Trophoblast cell (in vitro differentiated cells and primary cell): ENCODE data around the gene ERBB2.
"Not testable (repeated sequence)": the region's sequence is repeated elsewhere in the genome, so short reads cannot be mapped to it uniquely, and the experiment has no call there.

Experiments used
- DNase-seq, 2 donors: peaks; one replicate each; pipeline ENCODE4 v3.0.0-alpha.2; 2016
- H2AFZ ChIP-seq: 2 replicates; pipeline ENCODE4 v1.6.1; 2013; ENCODE audit warnings: low read length, moderate library complexity, mild to moderate bottlenecking; ENCODE audit not compliant: insufficient read depth, poor library complexity
- H2AK5ac ChIP-seq: 2 replicates; pipeline ENCODE4 v1.6.1; 2013; ENCODE audit warnings: mild to moderate bottlenecking, low read length
- H2BK120ac ChIP-seq: 2 replicates; pipeline ENCODE4 v1.6.1; 2013; ENCODE audit warnings: low read length, mild to moderate bottlenecking, moderate library complexity; ENCODE audit not compliant: insufficient read depth, poor library complexity
- H2BK12ac ChIP-seq: 2 replicates; pipeline ENCODE4 v1.6.1; 2013; ENCODE audit warnings: mild to moderate bottlenecking, low read length, moderate library complexity
- H2BK5ac ChIP-seq: 2 replicates; pipeline ENCODE4 v1.6.1; 2013; ENCODE audit warnings: low read length, low read depth, moderate library complexity, mild to moderate bottlenecking; ENCODE audit not compliant: poor library complexity
- H3K14ac ChIP-seq: 2 replicates; pipeline ENCODE4 v1.6.1; 2013; ENCODE audit warnings: mild to moderate bottlenecking, low read length
- H3K18ac ChIP-seq: 2 replicates; pipeline ENCODE4 v1.6.1; 2013; ENCODE audit warnings: mild to moderate bottlenecking, low read length
- H3K23ac ChIP-seq: 2 replicates; pipeline ENCODE4 v1.6.1; 2013; ENCODE audit warnings: low read length
- H3K27ac ChIP-seq: 2 replicates; pipeline ENCODE4 v1.5.1; 2013; ENCODE audit warnings: low read depth, mild to moderate bottlenecking, inconsistent platforms, low read length, moderate library complexity
- H3K27me3 ChIP-seq: 2 replicates; pipeline ENCODE4 v1.6.1; 2013; ENCODE audit warnings: inconsistent platforms, mild to moderate bottlenecking, low read length, moderate library complexity; ENCODE audit not compliant: insufficient read depth
- H3K36me3 ChIP-seq, 2 experiments: 1 replicate in 1 of 2; 2 replicates in 1 of 2; pipeline ENCODE4 v1.6.1; 2013; ENCODE audit warnings: low read length in 2 of 2, mild to moderate bottlenecking in 2 of 2, moderate library complexity in 1 of 2; ENCODE audit not compliant: insufficient read depth in 2 of 2, control insufficient read depth in 1 of 2
- H3K4ac ChIP-seq: 2 replicates; pipeline ENCODE4 v1.6.1; 2013; ENCODE audit warnings: low read depth, mild to moderate bottlenecking, low read length, moderate library complexity
- H3K4me1 ChIP-seq, 2 experiments: 1 replicate in 1 of 2; 2 replicates in 1 of 2; pipeline ENCODE4 v1.6.1; 2013; ENCODE audit warnings: low read length in 2 of 2, mild to moderate bottlenecking in 2 of 2, moderate library complexity in 1 of 2; ENCODE audit not compliant: insufficient read depth in 2 of 2, control insufficient read depth in 1 of 2
- H3K4me2 ChIP-seq: 2 replicates; pipeline ENCODE4 v1.6.1; 2013; ENCODE audit warnings: inconsistent platforms, mild to moderate bottlenecking, low read length, moderate library complexity
- H3K4me3 ChIP-seq: 2 replicates; pipeline ENCODE4 v1.5.1; 2013; ENCODE audit warnings: mild to moderate bottlenecking, low read depth, low read length, inconsistent platforms
- H3K79me1 ChIP-seq: one replicate; pipeline ENCODE4 v1.6.1; 2013; ENCODE audit warnings: low read length
- H3K79me2 ChIP-seq: 2 replicates; pipeline ENCODE4 v1.6.1; 2013; ENCODE audit warnings: low read length, mild to moderate bottlenecking; ENCODE audit not compliant: control insufficient read depth, insufficient read depth, poor library complexity
- H3K9ac ChIP-seq: 2 replicates; pipeline ENCODE4 v1.6.1; 2013; ENCODE audit warnings: mild to moderate bottlenecking, low read length
- H3K9me3 ChIP-seq: 2 replicates; pipeline ENCODE4 v1.6.1; 2013; ENCODE audit warnings: low read depth, mild to moderate bottlenecking, control low read depth, inconsistent platforms, low read length; ENCODE audit not compliant: insufficient read depth
- H4K12ac ChIP-seq: 2 replicates; pipeline ENCODE4 v1.6.1; 2013; ENCODE audit warnings: low read depth, mild to moderate bottlenecking, low read length, moderate library complexity
- H4K8ac ChIP-seq: 2 replicates; pipeline ENCODE4 v1.6.1; 2013; ENCODE audit warnings: low read depth, mild to moderate bottlenecking, low read length, moderate library complexity
- H4K91ac ChIP-seq: one replicate; pipeline ENCODE4 v1.6.1; 2013; ENCODE audit warnings: low read depth, mild to moderate bottlenecking, low read length, moderate library complexity
- WGBS: extraction: QIAGEN DNeasy Blood & Tissue Kit; methylation state at CpG from one replicate; pipeline ENCODE4 v1.1.7; 2013; ENCODE audit warnings: missing lambda C conversion rate; ENCODE audit not compliant: insufficient read length, insufficient coverage; ENCODE audit errors: extremely low coverage; 5-methylcytosine and 5-hydroxymethylcytosine counted together

The ERBB2 gene

GRCh38 chr17:39725923-39726322 is 26.1 kb downstream of the ERBB2 start:
- not testable (repeated sequence) for H2AFZ ChIP-seq, H2BK12ac ChIP-seq, H3K79me2 ChIP-seq, H3K18ac ChIP-seq, H3K9me3 ChIP-seq, H3K27ac ChIP-seq, H3K27me3 ChIP-seq, H3K4me2 ChIP-seq, H4K8ac ChIP-seq, H4K12ac ChIP-seq, H3K4ac ChIP-seq, H3K14ac ChIP-seq, H4K91ac ChIP-seq, H3K4me1 ChIP-seq, H3K79me1 ChIP-seq, H2BK120ac ChIP-seq, H3K23ac ChIP-seq, H2AK5ac ChIP-seq, DNase-seq, H3K4me3 ChIP-seq, H2BK5ac ChIP-seq, H3K9ac ChIP-seq
- no CpG with 5 or more reads among the region's 1 CpG for WGBS
- H3K36me3 ChIP-seq: peaks cover 51 to 52% of the 10 kb centered on the region in 2 experiments

- Histone ChIP-seq H2BK5ac (no peak overlapping the region), H3K27me3 (no peaks in the 10 kb centered on the region), H3K4me3 (no peak overlapping the region), H3K9ac (no peak overlapping the region), H3K23ac (no peak overlapping the region), H3K4me1 (peaks cover 5 to 9% of the 10 kb centered on the region in 2 experiments), H2AK5ac (no peak overlapping the region), H3K79me1 (peaks cover 4% of the 10 kb centered on the region), H3K18ac (no peak overlapping the region), H4K12ac (no peak overlapping the region), H2AFZ (no peak overlapping the region), H2BK12ac (no peak overlapping the region), H3K36me3 (peaks cover 51 to 52% of the 10 kb centered on the region in 2 experiments), H3K9me3 (peaks cover 2% of the 10 kb centered on the region), H4K91ac (no peak overlapping the region), H3K27ac (no peak overlapping the region), H3K14ac (no peak overlapping the region), H2BK120ac (no peak overlapping the region), H3K4ac (no peak overlapping the region), H3K79me2 (peaks cover 4% of the 10 kb centered on the region), H4K8ac (no peak overlapping the region), H3K4me2 (no peak overlapping the region)
- no CpG with 5 or more reads among the region's 9 CpGs for WGBS
- no peak for DNase-seq
These were observed 26.8 kb downstream of the ERBB2 start for GRCh38 chr17:39726617-39727016.

GRCh38 chr17:39727556-39727955 is 27.7 kb downstream of the ERBB2 start:
- Histone ChIP-seq H3K79me1 (peaks cover 4% of the 10 kb centered on the region), H2BK120ac (no peak overlapping the region), H3K27ac (no peak overlapping the region), H4K12ac (no peak overlapping the region), H3K36me3 (peaks cover 50 to 51% of the 10 kb centered on the region in 2 experiments), H2BK5ac (no peak overlapping the region), H2BK12ac (no peak overlapping the region), H3K18ac (no peak overlapping the region), H3K9me3 (peaks cover 2% of the 10 kb centered on the region), H3K9ac (no peak overlapping the region), H3K14ac (no peak overlapping the region), H2AK5ac (no peak overlapping the region), H3K4me1 (peaks cover 5 to 9% of the 10 kb centered on the region in 2 experiments), H3K27me3 (no peaks in the 10 kb centered on the region), H3K4ac (no peak overlapping the region), H3K4me3 (no peak overlapping the region), H3K23ac (no peak overlapping the region), H3K79me2 (peaks cover 4% of the 10 kb centered on the region), H2AFZ (no peak overlapping the region), H3K4me2 (no peak overlapping the region), H4K91ac (no peak overlapping the region), H4K8ac (no peak overlapping the region)
- no peak for DNase-seq
- no CpG with 5 or more reads among the region's 10 CpGs for WGBS

- Histone ChIP-seq H3K79me1 (peaks cover 4% of the 10 kb centered on the region), H2BK5ac (no peak overlapping the region), H3K9me3 (peaks cover 2% of the 10 kb centered on the region), H3K14ac (no peak overlapping the region), H3K4ac (no peak overlapping the region), H2BK12ac (no peak overlapping the region), H3K18ac (peak overlapping the region; percentile 6), H3K4me2 (peak overlapping the region; percentile 74), H3K4me1 (peaks cover 5 to 9% of the 10 kb centered on the region in 2 experiments), H3K79me2 (peaks cover 4% of the 10 kb centered on the region), H3K23ac (no peak overlapping the region), H4K8ac (no peak overlapping the region), H4K12ac (no peak overlapping the region), H3K27ac (no peak overlapping the region), H3K36me3 (peaks cover 38 to 39% of the 10 kb centered on the region in 2 experiments), H2AFZ (no peak overlapping the region), H2AK5ac (no peak overlapping the region), H3K9ac (no peak overlapping the region), H3K27me3 (no peaks in the 10 kb centered on the region), H2BK120ac (no peak overlapping the region), H4K91ac (no peak overlapping the region), H3K4me3 (no peak overlapping the region)
- no CpG with 5 or more reads among the region's 6 CpGs for WGBS
- peak; percentile 37 to 53 for DNase-seq
These were observed 29.5 kb downstream of the ERBB2 start for GRCh38 chr17:39729280-39729851.
